Smooth muscle cell (in vitro differentiated cells): ENCODE results near the gene SLC25A47. TPM values are rescaled to one million over a fixed set of nuclear protein-coding genes. Genes with fewer than 3 reads are reported as not detected.

Experiments used
- DNase-seq: peaks from one replicate; lab custom pipeline; 2025; ENCODE audit not compliant: unreplicated experiment; lab: John Stamatoyannopoulos, UW
- H2AFZ ChIP-seq: fragments of 200-600 bp; sonication (generic); 2 replicates; pipeline ENCODE4 v1.6.0; 2016; ENCODE audit warnings: antibody characterized with exemption, low read depth, mild to moderate bottlenecking
- H3F3A ChIP-seq: fragments of 200-600 bp; sonication (generic); 2 replicates; pipeline ENCODE4 v1.6.0; 2017; ENCODE audit warnings: antibody characterized with exemption, low read depth
- H3K27ac ChIP-seq: fragments of 200-600 bp; sonication (generic); 2 replicates; pipeline ENCODE4 v1.5.1; 2016; ENCODE audit warnings: low read depth, mild to moderate bottlenecking
- H3K27me3 ChIP-seq: fragments of 200-600 bp; sonication (generic); 2 replicates; pipeline ENCODE4 v1.6.1; 2016; ENCODE audit warnings: low read depth, mild to moderate bottlenecking
- H3K36me3 ChIP-seq: fragments of 200-600 bp; sonication (generic); 2 replicates; pipeline ENCODE4 v1.5.1; 2016; ENCODE audit warnings: low read depth
- H3K4me1 ChIP-seq: fragments of 200-600 bp; sonication (generic); 2 replicates; pipeline ENCODE4 v1.5.1; 2016; ENCODE audit warnings: low read depth
- H3K4me2 ChIP-seq: fragments of 200-600 bp; sonication (generic); 2 replicates; pipeline ENCODE4 v1.6.0; 2016; ENCODE audit warnings: mild to moderate bottlenecking
- H3K4me3 ChIP-seq: fragments of 200-600 bp; sonication (generic); 2 replicates; pipeline ENCODE4 v1.5.1; 2016; ENCODE audit warnings: mild to moderate bottlenecking
- H3K79me2 ChIP-seq: fragments of 200-600 bp; sonication (generic); 2 replicates; pipeline ENCODE4 v1.6.0; 2016; ENCODE audit warnings: low read depth, mild to moderate bottlenecking
- H3K9ac ChIP-seq: fragments of 200-600 bp; sonication (generic); 2 replicates; pipeline ENCODE4 v1.6.0; 2016; ENCODE audit warnings: low read depth
- H3K9me3 ChIP-seq: fragments of 200-600 bp; sonication (generic); replicated peaks from 2 replicates; pipeline ENCODE4 v1.5.1; 2016; ENCODE audit warnings: low read depth
- H4K20me1 ChIP-seq: fragments of 200-600 bp; sonication (generic); 2 replicates; pipeline ENCODE4 v1.6.0; 2016; ENCODE audit warnings: low read depth
- CTCF ChIP-seq: fragments of 200-600 bp; sonication (generic); IDR thresholded peaks from 2 replicates; pipeline ENCODE4 v1.5.1; 2017; ENCODE audit warnings: borderline replicate concordance, mild to moderate bottlenecking, antibody characterized with exemption; ENCODE audit not compliant: insufficient read depth, poor library complexity, severe bottlenecking
- WGBS: methylation state at CpG from one replicate; pipeline ENCODE4 v1.1.7; 2016; ENCODE audit warnings: low lambda C conversion rate; 5-methylcytosine and 5-hydroxymethylcytosine counted together
- polyA plus RNA-seq: library from polyadenylated mRNA; unstranded; fragments of >200 nt; fragmentation: Nextera tagmentation; extraction: Ambion mirVana; gene quantifications from 2 replicates; pipeline ENCODE4 v1.2.1, GENCODE V29; 2016
- total RNA-seq: library from RNA; depleted of rRNA; stranded (reverse); fragments of >200 nt; gene quantifications from 2 replicates; pipeline ENCODE4 v1.2.3, GENCODE V29; 2014

The SLC25A47 gene
- total RNA-seq (not detected in 2 replicates), polyA plus RNA-seq (0.59 TPM in 1 of 2 replicates, not detected in the other)

GRCh38 chr14:100323121-100323941, at the start of gene SLC25A47:
TSS of gene SLC25A47 (plus strand) at chr14:100323339. CDS start at chr14:100323415, 76 bp downstream.
- WGBS, result 92% methylated on average over 15 of the region's 16 CpGs
- Histone ChIP-seq H3K79me2 (no peaks in the 10 kb centered on the region), H3K4me2 (no peak within 1 kb of the TSS)

GRCh38 chr14:100274250-100274649, 48.9 kb upstream of the SLC25A47 start:
- Histone ChIP-seq H3K27me3 (no peaks in the 10 kb centered on the region), H3K4me3 (no peak overlapping the region), H4K20me1 (peaks cover 98% of the 10 kb centered on the region), H2AFZ (no peak overlapping the region), H3K27ac (no peak overlapping the region), H3K9me3 (no peaks in the 10 kb centered on the region), H3K4me1 (peaks cover 7% of the 10 kb centered on the region), H3K9ac (no peak overlapping the region), H3K4me2 (no peak overlapping the region), H3K36me3 (no peaks in the 10 kb centered on the region), H3K79me2 (peaks cover 93% of the 10 kb centered on the region), H3F3A (peaks cover 4% of the 10 kb centered on the region)
- no peak for DNase-seq
- TF ChIP-seq CTCF, result no peak
- 91% methylated on average over 4 of the region's 4 CpGs for WGBS

More at GRCh38 chr14:100323121-100323941, at the start of gene SLC25A47:
- Histone ChIP-seq H2AFZ (no peak within 1 kb of the TSS), H3K27ac (no peak within 1 kb of the TSS), H3K9me3 (no peaks in the 10 kb centered on the region), H3K27me3 (no peaks in the 10 kb centered on the region), H3K4me1 (peaks cover 1% of the 10 kb centered on the region), H4K20me1 (no peaks in the 10 kb centered on the region), H3F3A (no peaks in the 10 kb centered on the region), H3K36me3 (no peaks in the 10 kb centered on the region), H3K4me3 (no peak within 1 kb of the TSS), H3K9ac (no peak within 1 kb of the TSS)
- DNase-seq, result no peak
- no peak for TF ChIP-seq CTCF

- H3K36me3 ChIP-seq, result no peaks in the 10 kb centered on the region
- H3K4me2 ChIP-seq, result no peak overlapping the region
- DNase-seq, result no peak
- H3K9me3 ChIP-seq, result no peaks in the 10 kb centered on the region
- H3K27ac ChIP-seq, result no peak overlapping the region
- no peak overlapping the region for H3K4me3 ChIP-seq
- no peak overlapping the region for H2AFZ ChIP-seq
- H4K20me1 ChIP-seq, result peaks cover 98% of the 10 kb centered on the region
- peaks cover 8% of the 10 kb centered on the region for H3K4me1 ChIP-seq
- no peaks in the 10 kb centered on the region for H3K27me3 ChIP-seq
- no peak overlapping the region for H3K9ac ChIP-seq
- H3F3A ChIP-seq, result peaks cover 4% of the 10 kb centered on the region
- WGBS, result 77% methylated on average over 7 of the region's 7 CpGs
- TF ChIP-seq CTCF, result no peak
- peaks cover 94% of the 10 kb centered on the region for H3K79me2 ChIP-seq
Observed at GRCh38 chr14:100275214-100275613, 47.9 kb upstream of the SLC25A47 start.

GRCh38 chr14:100278702-100279101, 44.4 kb upstream of the SLC25A47 start:
- Histone ChIP-seq H3K36me3 (no peaks in the 10 kb centered on the region), H3K27me3 (no peaks in the 10 kb centered on the region), H3K4me3 (no peak overlapping the region), H3K4me2 (peak overlapping the region; percentile 54), H2AFZ (no peak overlapping the region), H3K27ac (peak overlapping the region; percentile 46), H3F3A (peaks cover 24% of the 10 kb centered on the region), H3K9me3 (no peaks in the 10 kb centered on the region), H3K79me2 (peaks cover 73% of the 10 kb centered on the region), H3K9ac (no peak overlapping the region), H4K20me1 (peaks cover 95% of the 10 kb centered on the region), H3K4me1 (peaks cover 8% of the 10 kb centered on the region)
- DNase-seq, result no peak
- TF ChIP-seq CTCF, result no peak
- 73% methylated on average over 8 of the region's 8 CpGs for WGBS
